ENCODE results near the gene PLEKHH1.
A peak's percentile ranks its signal among the peaks of the same experiment; 100 is the strongest.
"Not testable (repeated sequence)": the region's sequence is repeated elsewhere in the genome, so short reads cannot be mapped to it uniquely, and the experiment has no call there.

PLEKHH1 gene

DNA sequence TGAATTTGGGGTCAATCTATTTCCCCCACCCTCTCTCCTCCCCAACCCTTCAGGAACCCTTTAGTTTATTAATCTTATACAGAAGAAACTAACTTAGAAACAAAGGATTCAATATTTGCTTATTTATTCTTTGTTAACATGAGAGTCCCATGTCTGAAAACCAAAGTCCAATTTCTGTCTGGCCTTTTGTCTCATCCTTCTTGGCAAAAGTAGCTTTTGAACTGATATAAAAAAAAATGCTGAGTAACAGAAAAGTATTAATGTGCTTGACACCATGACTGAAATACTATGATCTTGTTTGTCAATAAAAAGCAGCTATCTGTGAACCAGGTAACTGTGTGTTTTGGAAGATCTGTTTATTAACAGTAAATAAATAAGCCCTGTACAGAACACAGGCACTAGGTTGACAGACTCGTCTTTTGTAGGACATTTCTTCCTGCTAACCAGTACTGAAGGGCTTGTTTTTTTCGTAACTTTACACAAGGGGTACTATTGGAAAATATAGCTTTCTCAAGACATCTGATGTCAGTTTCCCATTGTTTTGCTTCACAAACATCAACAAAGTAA is 56.2 kb downstream of the PLEKHH1 start:
- DNase-seq: no peak

DNA sequence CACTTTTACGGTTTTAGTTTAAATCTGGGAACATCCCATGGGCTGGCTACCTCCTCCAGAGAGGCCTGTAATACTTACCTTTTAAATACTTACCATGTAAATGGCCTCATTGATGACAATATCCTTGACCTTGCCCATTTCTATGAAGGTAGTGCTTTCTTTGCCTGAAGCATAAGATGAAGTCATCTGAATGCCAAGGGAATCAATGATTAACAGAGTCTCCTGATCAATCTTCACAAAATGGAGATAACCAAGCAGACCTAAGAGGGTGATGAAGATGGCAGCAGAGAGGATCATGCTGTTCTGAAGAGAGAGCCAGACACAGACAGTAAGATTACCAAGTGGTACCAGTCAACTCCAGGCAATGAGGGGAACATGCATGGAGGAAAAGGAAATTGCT is 60.6 kb downstream of the PLEKHH1 start:
- DNase-seq: not testable (repeated sequence)

DNA sequence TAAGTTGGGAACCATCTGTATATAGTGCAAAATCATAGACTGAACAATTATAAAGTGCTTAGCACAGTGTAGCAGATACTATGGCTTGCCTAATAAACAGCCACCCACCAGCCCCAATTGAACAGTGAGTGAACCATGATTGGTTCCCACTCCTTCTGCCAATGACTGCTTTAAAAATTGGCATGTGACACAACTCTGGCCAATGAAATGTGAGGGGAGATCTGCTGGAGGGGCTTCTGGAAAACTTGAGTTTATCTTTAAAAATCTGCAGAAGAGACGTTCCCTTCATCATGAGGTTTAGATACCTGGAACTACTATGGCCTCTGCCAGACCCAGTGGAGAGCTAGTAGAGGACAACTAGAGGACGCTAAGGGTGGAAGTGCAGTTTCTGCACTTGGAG is 62.3 kb downstream of the PLEKHH1 start:
- DNase-seq: no peak

DNA sequence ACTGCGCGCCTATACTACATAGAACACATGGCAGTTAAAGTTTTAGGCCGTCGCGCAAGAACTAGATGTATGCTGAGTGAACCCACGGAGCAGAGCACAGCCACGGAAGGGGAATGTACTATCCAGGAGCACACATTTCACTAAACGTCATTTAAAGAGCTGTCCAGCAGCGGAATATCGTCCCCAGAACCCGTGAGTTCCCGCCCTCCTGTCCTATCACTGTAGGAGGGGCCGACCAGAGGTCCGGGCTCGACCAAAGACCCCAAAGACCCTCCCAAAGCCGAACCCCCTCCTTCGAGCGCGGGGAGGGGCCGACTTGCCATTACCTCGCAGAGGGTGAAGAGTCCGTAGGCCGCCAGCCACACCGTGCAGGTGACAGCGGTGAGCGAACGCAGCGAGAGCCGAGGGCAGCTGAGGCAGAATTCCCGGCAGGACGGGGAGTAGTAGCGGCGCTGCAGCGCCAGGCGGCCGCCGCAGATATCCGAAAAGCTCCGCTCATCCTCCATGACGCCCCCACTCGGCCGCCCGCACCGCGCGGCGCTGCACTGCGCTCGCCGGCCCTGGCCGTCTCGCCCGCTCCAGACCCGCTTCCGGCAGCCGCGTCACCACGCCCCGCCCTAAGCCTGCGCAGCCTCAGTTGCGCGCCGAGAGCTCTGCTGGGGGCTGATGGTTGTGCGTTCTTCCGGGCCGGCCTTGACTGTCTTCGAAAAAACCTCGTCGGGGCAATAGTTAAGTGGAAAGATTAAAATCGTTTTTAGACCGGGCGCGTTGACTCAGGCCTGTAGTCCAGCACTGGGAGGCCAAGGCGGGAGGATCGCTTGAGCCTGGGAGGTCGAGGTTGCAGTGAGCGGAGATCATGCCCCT is 66.8 kb downstream of the PLEKHH1 start, which contains the start of gene PIGH:
PIGH (minus strand) TSS at position 571 of the 864 bp plus-strand sequence; CDS start at position 506, 65 bp downstream.
- DNase-seq: peak; percentile 80

DNA sequence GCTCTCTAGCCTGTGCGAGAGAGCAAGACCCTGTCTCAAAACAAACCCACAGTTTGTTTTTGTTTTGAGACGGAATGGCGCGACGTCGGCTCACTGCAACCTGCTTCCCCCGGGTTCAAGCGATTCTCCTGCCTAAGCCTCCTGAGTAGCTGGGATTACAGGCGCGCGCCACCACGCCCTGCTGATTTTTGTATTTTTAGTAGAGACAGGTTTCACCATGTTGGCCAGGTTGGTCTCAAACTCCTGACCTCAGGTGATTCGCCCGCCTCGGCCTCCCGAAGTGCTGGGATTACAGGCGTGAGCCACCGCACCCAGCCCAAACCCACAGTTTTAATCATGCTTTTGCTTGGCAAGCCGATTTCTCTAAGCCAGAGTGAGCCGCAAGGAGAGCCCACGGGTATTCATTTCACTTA is 67.5 kb downstream of the PLEKHH1 start:
- not testable (repeated sequence) for DNase-seq

DNA sequence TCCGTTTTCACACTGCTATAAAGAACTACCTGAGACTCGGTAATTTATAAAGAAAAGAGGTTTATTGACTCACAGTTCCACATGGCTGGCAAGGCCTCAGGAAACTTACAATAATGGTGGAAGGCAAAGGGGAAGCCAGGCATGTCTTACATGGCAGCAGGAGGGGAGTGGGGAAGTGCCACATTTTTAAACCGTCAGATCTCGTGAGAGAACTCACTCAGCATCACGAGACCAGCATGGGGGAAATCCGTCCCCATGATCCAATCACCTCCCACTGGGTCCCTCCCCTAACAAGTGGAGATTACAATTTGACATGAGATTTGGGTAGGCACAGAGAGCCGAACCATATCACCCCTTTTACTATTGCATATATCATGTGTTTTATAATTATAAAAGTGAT is 69.0 kb downstream of the PLEKHH1 start:
- DNase-seq: no peak

DNA sequence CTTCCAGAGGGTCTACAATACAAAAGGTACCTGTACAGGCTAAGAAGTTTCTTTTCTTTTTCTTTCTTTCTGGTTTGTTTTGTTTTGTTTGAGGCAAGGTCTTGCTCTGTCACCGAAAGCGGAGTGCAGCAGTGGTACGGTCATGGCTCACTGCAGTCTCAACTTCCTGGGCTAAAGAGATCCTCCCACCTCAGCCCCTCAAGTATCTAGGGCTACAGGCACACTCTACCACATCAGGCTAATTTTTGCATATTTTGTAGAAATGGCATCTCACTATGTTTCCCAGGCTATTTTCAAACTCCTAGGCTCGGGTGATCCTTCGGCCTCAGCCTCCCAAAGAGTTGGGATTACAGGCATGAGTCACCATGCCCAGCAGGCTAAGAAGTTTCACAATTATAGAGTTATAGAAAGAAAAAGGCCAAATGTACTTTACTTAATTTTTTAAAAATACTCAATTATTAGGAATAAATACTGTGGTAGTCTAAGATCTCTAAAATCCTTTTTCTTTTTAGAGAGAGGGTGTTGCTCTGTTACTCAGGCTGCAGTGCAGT is 70.0 kb downstream of the PLEKHH1 start:
- DNase-seq: no peak

DNA sequence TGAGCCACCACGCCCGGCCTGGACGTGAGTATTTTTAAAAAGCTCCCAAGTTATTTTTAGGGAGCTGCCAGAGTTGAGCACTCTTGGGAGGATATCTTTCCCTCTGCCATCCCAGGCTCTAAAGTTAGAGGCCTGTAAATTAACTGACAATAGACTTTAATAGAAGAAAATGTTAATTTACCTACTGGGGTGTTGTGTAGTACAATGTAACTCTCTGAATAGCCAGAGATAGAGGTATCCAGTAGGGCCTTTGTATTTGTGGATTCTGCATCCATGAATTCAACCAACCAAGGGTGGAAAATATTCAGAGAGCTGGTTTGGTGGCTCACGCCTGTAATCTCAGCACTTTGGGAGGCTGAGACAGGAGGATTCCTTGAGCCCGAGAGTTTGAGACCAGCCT is 74.6 kb downstream of the PLEKHH1 start:
- DNase-seq: no peak

DNA sequence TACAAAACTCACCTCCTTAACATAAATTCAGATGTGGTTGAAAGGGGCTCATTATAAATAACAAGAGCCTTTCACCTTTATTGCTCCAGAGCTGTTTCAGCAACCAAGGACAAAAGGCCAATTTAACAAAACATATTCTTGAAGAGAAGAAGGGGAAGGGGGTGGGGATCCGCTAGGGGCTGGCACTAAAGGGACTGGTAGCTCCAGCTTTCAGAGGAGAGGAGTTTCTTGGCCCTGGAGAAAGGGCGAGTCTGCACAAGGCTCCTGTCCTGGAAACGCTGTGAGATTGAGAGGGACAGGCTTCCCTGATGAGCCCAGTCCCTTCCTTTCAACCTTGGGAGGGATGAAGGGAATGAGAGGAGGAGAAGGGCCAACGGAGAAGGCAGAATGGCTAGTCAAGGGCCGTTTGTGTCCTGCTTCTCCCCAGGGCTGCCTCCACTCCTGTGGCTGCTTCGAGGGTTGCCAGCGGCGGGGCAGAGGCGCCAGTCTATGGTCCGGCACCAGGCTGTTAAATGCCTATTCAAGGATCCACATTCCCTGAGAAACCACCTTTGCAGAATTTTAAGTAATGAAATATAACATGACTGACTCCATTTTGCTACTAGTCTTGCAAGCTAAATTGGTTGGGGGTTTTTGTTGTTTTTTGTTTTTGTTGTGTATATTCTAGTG is 76.7 kb downstream of the PLEKHH1 start:
- no peak for DNase-seq

DNA sequence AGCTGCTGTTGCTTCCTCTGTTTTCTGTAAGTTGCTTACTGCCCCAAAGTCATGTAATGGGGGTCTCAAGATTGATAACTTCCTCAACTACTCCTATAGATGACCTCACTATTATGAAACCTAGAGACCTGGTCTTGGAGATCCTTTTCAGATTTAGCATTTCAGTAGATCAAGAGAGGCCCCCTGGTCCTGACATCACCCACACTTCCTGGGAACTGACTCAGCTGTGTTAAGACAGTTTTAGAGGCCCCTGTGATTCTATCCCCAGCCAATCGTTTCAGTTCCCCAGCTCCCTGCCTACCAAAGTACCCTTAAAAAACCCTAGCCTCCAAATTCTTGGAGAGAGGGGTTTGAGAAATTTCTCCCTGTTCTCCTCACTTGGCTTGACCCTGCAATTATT is 77.4 kb downstream of the PLEKHH1 start:
- no peak for DNase-seq

DNA sequence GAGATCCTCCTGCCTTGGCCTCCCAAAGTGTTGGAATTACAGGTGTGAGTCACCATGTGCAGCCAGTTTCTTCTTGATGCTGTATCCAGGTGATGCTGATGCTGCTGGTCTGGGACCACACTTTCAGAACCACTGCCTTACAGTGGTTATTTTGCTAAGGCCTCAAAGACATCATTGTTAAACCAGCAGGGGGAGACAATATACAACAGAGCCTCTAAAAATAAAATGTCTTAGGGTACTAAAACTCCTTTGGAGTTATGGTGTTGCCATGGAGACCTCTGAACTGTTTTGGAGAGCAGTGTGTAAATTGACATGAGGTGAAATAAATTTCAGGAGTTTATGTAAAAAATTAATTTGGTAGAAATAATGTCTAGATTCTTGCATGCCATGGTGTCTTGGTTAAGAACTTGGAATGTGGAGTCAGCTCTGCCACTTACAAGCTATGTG is 85.5 kb downstream of the PLEKHH1 start:
- peak; percentile 59 for DNase-seq

DNA sequence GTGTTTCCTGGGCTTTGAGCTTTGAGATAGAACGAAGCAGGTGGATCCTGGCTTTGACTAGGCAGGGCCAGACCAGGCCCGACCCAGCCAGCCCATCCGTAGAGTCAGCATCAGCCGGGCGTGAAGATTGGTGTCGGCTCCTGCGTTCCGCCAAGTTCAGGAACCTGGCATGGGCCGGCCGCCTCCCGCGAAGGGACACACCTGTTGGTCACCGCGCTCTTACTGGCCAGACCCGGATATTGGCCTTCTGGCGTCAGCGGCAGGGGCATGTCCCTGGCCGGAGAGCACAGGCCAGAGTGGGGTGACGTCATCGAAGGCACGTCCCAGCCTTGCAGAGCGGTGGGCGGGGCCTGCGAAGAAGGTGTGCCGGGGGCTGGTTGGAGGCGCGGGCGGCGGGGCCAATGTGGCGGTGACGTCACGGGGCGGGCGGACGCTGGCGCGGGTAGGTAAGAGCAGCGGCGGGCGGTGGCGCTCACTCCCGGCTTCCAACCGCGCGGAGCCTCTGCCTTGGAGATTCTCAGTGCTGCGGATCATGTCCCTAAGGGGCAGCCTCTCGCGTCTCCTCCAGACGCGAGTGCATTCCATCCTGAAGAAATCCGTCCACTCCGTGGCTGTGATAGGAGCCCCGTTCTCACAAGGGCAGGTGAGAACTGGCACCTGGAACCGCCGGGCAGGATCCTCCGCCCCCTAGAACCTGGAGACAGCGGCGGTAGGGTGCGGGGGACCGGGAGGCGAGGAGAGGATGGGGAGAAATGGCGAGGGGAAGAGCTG is 86.5 kb downstream of the PLEKHH1 start, which contains the start of gene ARG2:
ARG2 (plus strand) TSS at position 475 of the 771 bp plus-strand sequence; CDS start at position 533, 58 bp downstream.
- peak; percentile 96 for DNase-seq

DNA sequence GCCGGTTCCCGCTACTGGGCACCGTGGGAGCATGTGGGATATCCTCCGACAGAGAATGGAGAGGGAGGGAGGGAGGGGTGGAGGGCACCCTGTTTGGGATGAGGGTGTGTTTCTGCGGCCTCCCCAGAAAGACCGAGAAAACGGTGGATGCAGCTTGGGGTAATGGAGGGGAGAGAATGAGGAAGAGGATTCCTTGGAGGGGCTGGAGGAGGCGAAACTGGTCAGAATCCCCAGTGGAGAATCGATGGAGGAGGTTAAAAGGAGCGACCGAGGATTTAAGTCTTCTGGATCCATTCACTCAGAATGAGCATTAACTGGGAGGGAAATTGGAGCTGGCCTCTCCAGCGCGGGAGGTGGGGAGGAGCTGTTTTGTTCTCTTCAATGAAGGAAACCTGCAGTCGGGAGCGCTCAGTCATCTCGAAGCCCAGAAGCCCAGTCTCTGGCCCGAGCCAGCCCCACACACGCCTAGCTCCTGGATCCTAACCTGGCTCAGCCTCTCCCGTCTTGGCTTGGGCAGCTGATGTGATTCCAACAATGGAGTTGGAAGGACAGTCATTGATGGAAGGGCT is 87.2 kb downstream of the PLEKHH1 start:
- peak; percentile 38 for DNase-seq

DNA sequence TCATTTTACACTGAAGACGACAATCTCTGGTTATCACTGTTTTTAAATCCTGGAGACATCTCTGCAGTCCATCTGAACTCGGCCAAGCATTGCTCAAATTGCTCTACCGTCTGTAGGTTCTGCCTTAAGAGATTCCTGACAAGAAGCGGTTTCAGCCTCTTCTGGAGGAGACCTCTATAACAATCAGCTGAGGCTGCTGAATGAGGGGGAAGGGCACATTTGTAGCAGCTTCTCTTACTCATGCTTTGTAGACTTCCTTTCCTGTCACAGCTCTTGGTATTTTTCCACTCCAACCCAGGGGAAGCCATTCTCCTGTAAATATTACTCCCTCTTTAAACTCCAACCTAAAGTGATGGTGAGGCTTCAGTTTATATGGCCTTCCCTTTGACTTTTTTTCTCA is 89.6 kb downstream of the PLEKHH1 start:
- DNase-seq: peak; percentile 76

DNA sequence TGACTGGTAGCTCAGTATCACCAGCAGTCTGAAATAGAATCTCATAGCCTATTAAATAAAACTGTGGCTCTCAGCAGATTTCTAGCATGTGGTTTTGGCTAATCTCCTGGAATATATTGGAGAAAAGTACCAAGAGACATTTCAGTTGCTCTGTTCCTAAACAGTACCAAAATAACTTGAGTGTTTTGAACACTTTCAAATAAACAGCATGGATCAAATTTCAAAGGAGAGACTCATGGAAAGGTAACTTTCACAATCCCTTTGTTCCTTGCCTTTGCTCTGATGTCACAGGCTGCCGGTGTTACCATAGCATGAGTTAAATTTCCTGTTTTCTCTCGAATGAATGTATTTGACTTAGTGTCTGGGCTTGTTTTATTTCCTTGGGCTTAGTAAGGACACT is 90.0 kb downstream of the PLEKHH1 start:
- peak; percentile 80 for DNase-seq

DNA sequence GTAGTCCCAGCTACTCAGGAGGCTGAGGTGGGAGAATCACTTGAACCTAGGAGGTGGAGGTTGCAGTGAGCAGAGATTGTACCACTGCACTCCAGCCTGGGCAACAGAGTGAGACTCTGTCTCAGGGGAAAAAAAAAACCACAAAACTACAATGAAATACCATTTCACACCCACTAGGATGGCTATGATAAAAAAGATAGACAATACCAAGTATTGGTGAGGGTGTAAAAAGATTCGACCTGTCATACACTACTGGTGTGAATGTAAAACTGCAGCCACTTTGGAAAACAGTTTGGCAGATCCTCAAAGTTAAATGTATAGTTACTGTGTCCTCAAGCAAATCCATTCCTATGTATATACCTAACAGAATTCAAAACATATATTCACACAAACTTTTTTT is 93.0 kb downstream of the PLEKHH1 start:
- not testable (repeated sequence) for DNase-seq

DNA sequence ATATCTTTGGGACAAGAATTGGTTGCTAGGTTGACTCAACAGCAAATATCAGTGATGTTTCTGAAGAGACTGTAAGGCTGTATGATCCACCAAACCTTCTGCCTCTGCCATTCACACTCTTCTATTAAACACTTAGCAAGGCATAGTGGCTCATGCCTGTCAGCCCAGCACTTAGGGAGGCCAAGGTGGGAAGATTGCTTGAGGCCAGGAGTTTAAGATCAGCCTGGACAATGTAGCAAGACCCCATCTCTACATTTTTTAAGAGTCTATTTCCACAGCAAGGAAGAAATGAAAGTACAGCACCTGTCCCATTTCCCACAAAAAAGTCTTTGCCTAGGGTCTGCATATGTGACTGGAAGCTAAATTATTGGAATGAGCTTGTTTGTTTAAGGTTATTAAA is 94.4 kb downstream of the PLEKHH1 start:
- no peak for DNase-seq

DNA sequence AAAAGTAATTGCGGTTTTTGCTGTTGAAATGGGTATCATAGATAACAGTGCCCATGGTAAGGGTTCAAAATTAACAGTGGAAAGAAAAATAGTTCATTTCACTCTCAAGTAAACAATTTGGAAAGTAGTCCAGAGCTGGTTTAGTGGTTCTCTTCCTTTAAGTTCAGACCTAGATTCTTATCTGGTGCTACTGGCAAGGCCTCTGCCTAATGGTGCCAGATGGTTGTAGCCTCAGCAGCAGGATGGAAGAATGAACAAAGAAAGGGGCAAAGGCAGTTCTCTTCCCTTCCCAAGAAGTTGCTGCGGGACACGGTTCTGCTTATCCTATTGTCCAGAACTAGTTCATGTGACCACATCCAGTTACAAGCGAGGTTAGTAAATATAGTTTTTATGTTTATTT is 97.1 kb downstream of the PLEKHH1 start:
- DNase-seq: no peak

DNA sequence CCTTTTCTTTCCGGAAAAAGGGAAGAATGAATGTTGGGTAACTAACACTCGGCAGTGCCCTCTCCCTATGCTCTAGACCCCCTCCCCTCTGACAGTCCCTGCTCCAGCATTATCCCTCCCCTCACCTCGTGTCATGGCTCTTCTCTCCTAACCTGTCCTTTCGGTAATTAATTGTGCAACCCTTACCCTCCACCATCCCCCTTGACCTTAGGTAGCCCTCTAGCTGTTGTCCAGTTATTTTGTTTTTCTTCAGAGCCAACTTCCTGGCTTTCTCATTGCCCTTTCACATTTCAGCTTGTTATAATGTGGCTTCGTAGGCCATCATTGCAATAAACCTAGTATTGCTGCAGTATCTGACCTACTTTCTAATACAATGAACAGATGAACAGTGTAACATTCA is 97.8 kb downstream of the PLEKHH1 start:
- no peak for DNase-seq

DNA sequence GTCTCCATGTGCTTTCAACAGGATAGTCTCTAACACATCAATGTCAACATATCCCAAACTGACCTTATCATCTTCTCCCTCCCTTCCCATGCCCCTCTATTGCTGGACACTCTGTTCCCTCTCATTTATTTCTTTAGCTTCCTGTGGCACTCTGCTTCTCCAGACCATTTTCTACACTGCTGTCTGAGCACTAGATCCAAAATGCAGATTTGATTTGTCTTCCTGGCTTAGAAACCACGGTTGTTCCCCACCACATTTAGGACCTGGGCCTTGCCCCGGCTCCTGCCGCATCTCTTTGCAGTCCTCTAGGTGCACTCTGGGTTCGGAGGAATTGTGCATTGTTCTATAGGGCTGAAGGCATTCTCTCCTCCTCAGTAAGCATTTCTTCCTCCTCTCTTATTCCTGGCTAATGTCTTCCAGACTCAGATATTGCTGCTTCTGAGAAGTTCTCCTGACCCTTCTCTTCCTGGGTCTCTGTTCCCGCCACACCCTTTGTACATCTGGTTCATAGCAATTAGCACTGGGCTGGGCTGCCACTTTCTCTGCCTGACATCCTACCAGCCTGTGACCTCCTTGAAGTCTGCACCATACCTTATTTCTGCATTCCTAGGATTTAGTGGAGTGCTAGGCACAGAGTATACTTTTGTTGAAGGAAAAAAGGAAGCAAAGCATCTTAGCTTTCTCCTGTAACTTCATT is 100.5 kb downstream of the PLEKHH1 start:
- no peak for DNase-seq

DNA sequence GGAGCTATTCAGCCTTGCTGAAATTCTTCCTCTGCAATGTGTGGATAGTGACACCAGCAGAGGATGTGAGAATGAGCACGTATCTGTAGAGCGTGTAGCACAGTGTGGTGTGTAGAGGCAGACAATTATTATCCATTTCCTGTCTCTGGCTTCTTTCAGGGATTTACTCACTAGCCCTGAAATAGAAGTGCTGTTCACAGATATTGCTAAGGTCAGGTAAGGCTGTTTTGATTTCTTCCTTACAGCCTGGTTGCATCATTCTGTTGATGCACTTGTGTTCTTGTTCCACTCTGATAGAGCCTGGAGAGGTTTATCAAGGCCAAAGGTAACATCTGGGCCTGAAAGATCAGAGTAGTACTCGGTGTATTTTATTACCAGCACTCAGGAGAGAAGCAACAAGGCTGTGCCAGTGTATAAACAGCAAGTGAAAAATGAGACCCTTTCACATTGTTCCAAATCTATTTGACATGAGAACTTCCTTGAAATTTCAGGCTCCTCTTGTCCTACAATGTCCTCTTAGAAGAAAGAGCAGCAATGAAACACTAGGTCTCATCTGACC is 103.3 kb downstream of the PLEKHH1 start:
- peak; percentile 98 for DNase-seq

Data from DMS79 (cell line).